ENCODE data around the gene SORCS3.

The SORCS3 gene

GRCh38 chr10:105243381-105243780 lies 602.3 kb downstream of the SORCS3 start:
- Histone ChIP-seq H3K4me3 (no peak overlapping the region), H3K9me3 (no peaks in the 10 kb centered on the region), H3K9ac (no peak overlapping the region), H3K27me3 (no peaks in the 10 kb centered on the region), H3K36me3 (no peaks in the 10 kb centered on the region), H4K20me1 (no peaks in the 10 kb centered on the region), H3K27ac (no peak overlapping the region), H3K4me1 (no peaks in the 10 kb centered on the region), H3K4me2 (no peak overlapping the region)
- no peak for TF ChIP-seq Cebpa-rat (IDR thresholded peaks at IDR 0.05)

DNA sequence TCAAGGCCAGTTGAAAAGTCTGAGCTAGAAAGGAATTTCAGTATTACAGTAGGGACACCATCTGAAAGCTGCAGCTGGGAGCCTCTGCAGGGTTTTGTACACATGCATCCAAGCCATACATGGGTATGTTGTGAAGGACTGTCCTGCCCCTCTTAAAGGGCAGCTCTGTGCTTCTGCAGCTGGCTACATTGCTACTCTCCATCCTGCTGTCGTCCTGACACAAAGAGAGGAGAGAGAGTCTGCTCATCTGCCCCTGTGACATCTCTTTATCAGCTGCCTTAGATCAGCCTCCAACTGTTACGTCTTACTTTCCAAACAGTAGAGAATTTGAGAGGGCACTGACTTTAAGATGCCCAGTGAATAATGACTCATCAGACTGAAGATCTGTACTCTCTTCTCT lies 602.7 kb downstream of the SORCS3 start:
- Histone ChIP-seq H3K27ac (no peak overlapping the region), H3K9ac (no peak overlapping the region), H3K27me3 (no peaks in the 10 kb centered on the region), H4K20me1 (no peaks in the 10 kb centered on the region), H3K36me3 (no peaks in the 10 kb centered on the region), H3K4me2 (no peak overlapping the region), H3K4me3 (no peak overlapping the region), H3K4me1 (no peaks in the 10 kb centered on the region), H3K9me3 (no peaks in the 10 kb centered on the region)
- TF ChIP-seq Cebpa-rat (IDR thresholded peaks at IDR 0.05), result no peak

GRCh38 chr10:105247831-105248499 lies 606.9 kb downstream of the SORCS3 start:
- no peaks in the 10 kb centered on the region for H3K36me3 ChIP-seq
- H3K9ac ChIP-seq, result no peak overlapping the region
- H3K4me3 ChIP-seq, result no peak overlapping the region
- no peaks in the 10 kb centered on the region for H3K9me3 ChIP-seq
- no peak overlapping the region for H3K27ac ChIP-seq
- H4K20me1 ChIP-seq, result no peaks in the 10 kb centered on the region
- no peaks in the 10 kb centered on the region for H3K4me1 ChIP-seq
- no peak overlapping the region for H3K4me2 ChIP-seq
- no peak for TF ChIP-seq Cebpa-rat (IDR thresholded peaks at IDR 0.05)
- no peaks in the 10 kb centered on the region for H3K27me3 ChIP-seq

DNA sequence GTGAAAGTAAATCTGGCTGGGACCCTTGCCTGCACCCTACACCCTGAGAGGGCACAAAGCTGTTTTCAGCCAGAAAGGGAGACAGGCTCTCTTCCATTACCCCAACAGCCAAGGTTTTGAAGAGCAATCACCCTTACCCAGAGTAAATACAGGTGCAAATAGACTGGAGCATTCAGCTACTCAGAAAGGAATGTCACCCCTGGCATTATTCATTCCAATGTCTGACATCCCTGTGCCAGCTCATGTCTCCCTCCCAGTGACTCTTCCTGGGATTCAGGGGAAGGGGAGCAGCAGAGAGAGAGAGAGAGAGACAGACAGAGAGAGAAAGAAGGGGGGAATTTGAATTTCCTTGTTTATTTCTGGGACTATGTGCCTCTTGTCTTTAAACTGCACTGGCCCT lies 611.8 kb downstream of the SORCS3 start:
- Histone ChIP-seq H3K27me3 (no peaks in the 10 kb centered on the region), H3K36me3 (no peaks in the 10 kb centered on the region), H3K27ac (no peak overlapping the region), H3K9ac (no peak overlapping the region), H4K20me1 (no peaks in the 10 kb centered on the region), H3K4me1 (no peaks in the 10 kb centered on the region), H3K4me3 (no peak overlapping the region), H3K9me3 (no peaks in the 10 kb centered on the region), H3K4me2 (no peak overlapping the region)
- TF ChIP-seq Cebpa-rat (IDR thresholded peaks at IDR 0.05), result no peak

GRCh38 chr10:105253515-105254212 lies 612.6 kb downstream of the SORCS3 start:
- H3K9ac ChIP-seq, result no peak overlapping the region
- no peaks in the 10 kb centered on the region for H3K36me3 ChIP-seq
- no peaks in the 10 kb centered on the region for H4K20me1 ChIP-seq
- H3K4me1 ChIP-seq, result no peaks in the 10 kb centered on the region
- no peaks in the 10 kb centered on the region for H3K27me3 ChIP-seq
- no peaks in the 10 kb centered on the region for H3K9me3 ChIP-seq
- no peak overlapping the region for H3K4me3 ChIP-seq
- no peak overlapping the region for H3K4me2 ChIP-seq
- H3K27ac ChIP-seq, result no peak overlapping the region
- TF ChIP-seq Cebpa-rat (IDR thresholded peaks at IDR 0.05), result no peak

DNA sequence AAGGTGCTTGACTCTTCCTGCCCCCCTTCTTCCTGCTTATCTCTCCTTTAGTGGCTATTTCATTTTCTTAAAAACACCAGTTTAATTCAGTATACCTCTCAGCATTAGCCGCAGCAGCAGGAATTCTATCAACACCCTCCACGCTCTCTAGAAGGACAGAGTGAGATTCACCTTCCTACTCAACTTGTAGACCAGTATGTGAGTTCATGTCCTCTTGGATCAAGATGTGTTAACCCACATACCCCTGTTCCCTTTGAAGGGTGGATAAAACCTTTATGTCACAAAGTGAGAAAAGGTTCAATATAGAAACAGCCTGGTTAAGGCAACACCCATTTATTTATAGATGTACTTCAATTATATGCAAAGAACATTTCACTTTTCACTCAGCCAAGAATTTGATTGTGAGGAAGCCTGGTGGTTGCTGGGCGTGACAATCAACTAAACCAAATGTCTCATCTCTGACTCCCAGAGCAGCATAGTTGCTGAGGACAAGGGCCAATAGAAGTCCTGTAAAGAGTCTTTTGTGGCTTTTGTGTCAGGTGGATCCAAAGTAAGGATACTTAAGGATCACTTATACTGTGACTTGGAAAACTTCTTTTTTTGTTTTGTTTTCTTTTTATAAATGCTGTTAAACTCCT lies 617.1 kb downstream of the SORCS3 start:
- no peaks in the 10 kb centered on the region for H4K20me1 ChIP-seq
- no peaks in the 10 kb centered on the region for H3K4me1 ChIP-seq
- no peak overlapping the region for H3K4me3 ChIP-seq
- no peaks in the 10 kb centered on the region for H3K9me3 ChIP-seq
- no peak for TF ChIP-seq Cebpa-rat (IDR thresholded peaks at IDR 0.05)
- H3K27me3 ChIP-seq, result no peaks in the 10 kb centered on the region
- H3K36me3 ChIP-seq, result no peaks in the 10 kb centered on the region
- no peak overlapping the region for H3K9ac ChIP-seq
- H3K27ac ChIP-seq, result no peak overlapping the region
- H3K4me2 ChIP-seq, result no peak overlapping the region

GRCh38 chr10:105258674-105259065 lies 617.6 kb downstream of the SORCS3 start:
- H4K20me1 ChIP-seq, result no peaks in the 10 kb centered on the region
- no peak overlapping the region for H3K9ac ChIP-seq
- H3K27ac ChIP-seq, result no peak overlapping the region
- no peak overlapping the region for H3K4me3 ChIP-seq
- H3K4me1 ChIP-seq, result no peaks in the 10 kb centered on the region
- H3K27me3 ChIP-seq, result no peaks in the 10 kb centered on the region
- no peak overlapping the region for H3K4me2 ChIP-seq
- no peak for TF ChIP-seq Cebpa-rat (IDR thresholded peaks at IDR 0.05)
- H3K9me3 ChIP-seq, result no peaks in the 10 kb centered on the region
- no peaks in the 10 kb centered on the region for H3K36me3 ChIP-seq

- H3K9me3 ChIP-seq, result no peaks in the 10 kb centered on the region
- no peak overlapping the region for H3K9ac ChIP-seq
- H3K36me3 ChIP-seq, result no peaks in the 10 kb centered on the region
- H3K27ac ChIP-seq, result no peak overlapping the region
- TF ChIP-seq Cebpa-rat (IDR thresholded peaks at IDR 0.05), result no peak
- no peaks in the 10 kb centered on the region for H4K20me1 ChIP-seq
- no peak overlapping the region for H3K4me3 ChIP-seq
- H3K4me2 ChIP-seq, result no peak overlapping the region
- no peaks in the 10 kb centered on the region for H3K4me1 ChIP-seq
- H3K27me3 ChIP-seq, result no peaks in the 10 kb centered on the region
Measured at GRCh38 chr10:105259201-105259600, 618.1 kb downstream of the SORCS3 start.

- Histone ChIP-seq H3K4me3 (no peak overlapping the region), H4K20me1 (no peaks in the 10 kb centered on the region), H3K9ac (no peak overlapping the region), H3K9me3 (no peaks in the 10 kb centered on the region), H3K4me2 (no peak overlapping the region), H3K4me1 (no peaks in the 10 kb centered on the region), H3K36me3 (no peaks in the 10 kb centered on the region), H3K27me3 (no peaks in the 10 kb centered on the region), H3K27ac (no peak overlapping the region)
- no peak for TF ChIP-seq Cebpa-rat (IDR thresholded peaks at IDR 0.05)
Measured at GRCh38 chr10:105262666-105263065, 621.6 kb downstream of the SORCS3 start.

DNA sequence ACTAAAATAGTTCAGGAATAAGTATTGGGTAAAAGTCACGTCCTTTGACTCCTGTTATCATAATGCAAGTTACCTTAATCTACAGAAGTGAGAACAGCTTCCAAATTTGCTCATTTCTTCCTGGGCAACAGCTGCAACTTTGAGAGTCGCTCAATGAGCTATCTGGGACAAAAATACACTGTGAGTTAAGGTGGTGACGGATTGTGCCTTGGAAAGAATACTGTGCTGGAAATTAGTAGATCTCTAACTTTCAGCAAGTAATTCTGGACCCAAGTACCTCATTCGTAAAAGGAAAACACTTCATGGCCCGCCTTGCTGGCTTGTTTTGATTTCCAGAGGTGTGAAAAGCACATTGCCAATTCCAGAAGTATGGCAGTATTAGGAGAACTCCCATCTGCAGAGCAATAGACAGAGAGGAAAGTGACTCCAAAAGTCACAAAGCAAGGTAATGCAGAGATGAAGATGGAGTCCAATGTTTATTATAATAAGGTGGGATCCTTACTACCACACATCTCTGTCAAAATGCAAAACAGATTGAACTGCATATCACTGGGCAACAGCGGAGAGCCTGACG lies 626.0 kb downstream of the SORCS3 start:
- TF ChIP-seq Cebpa-rat (IDR thresholded peaks at IDR 0.05), result no peak
- H3K27ac ChIP-seq, result no peak overlapping the region
- H3K9me3 ChIP-seq, result no peaks in the 10 kb centered on the region
- H4K20me1 ChIP-seq, result no peaks in the 10 kb centered on the region
- no peaks in the 10 kb centered on the region for H3K27me3 ChIP-seq
- no peaks in the 10 kb centered on the region for H3K4me1 ChIP-seq
- no peak overlapping the region for H3K9ac ChIP-seq
- no peak overlapping the region for H3K4me2 ChIP-seq
- no peaks in the 10 kb centered on the region for H3K36me3 ChIP-seq
- no peak overlapping the region for H3K4me3 ChIP-seq
